ENCODE results near the gene TAF9. TPM values are rescaled to one million over a fixed set of nuclear protein-coding genes. Genes with fewer than 3 reads are reported as not detected.

The TAF9 gene
- total and polyA plus RNA-seq, 2 of the 13 experiments (the other 11 are each of a cell fraction or from before 2014, with no cell fraction given): 113 to 218 TPM

DNA sequence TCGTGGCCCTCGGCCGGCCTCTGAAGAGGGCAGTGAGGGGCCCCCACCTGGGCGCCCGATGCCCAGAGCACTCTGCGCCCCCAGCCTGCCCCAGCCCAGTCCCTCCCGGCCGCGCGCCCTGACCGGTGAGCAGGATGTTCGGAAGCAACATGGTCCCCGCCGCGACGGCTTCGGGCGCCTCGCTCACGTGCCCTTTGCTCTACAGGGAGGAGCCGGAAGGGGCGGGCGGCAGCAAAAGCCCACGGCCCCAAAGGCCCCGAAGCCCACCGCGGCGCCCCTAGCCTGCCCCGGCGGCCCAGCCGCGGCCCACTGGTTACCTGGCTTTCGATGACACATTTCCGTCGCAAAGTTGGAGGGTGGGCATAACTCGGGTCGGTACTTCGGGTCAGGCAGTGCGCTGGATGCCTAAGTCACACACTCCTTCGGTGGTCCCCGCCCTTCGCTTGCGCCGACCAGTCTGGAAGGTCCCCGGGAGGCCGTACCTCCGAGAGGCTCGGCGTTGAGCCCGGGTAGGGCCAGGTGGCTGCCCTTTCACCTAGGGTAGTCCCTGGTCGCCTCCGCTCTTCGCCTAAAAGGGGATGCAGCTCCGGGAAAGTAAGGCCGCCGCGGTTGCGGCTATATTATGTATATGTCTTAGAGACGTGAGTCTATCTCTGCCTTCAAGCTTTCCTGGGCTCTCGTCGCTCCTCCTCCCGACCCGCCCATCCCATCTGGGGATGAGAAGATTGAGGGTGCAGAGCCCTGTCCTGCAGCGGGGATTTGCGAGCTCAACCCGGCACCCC is at the start of gene TAF9, which contains the start of the genes AK6 and RAD17 (continued):
- TF ChIP-seq HOXA9 (CRISPR knock-in tag; IDR thresholded peaks at IDR 0.05; ENCODE audit: borderline replicate concordance): 0 out of 2 replicates have a peak, but pooled peaks have one; percentile 48
- no peak for TF ChIP-seq TBP (CRISPR knock-in tag; IDR thresholded peaks at IDR 0.05)
- no peak for TF ChIP-seq ZNF354B (CRISPR knock-in tag; IDR thresholded peaks at IDR 0.05)
- TF ChIP-seq RFXANK (CRISPR knock-in tag; IDR thresholded peaks at IDR 0.05): peak; percentile 79; the same call in 1 of the 2 replicates
- TF ChIP-seq ZNF136 (CRISPR knock-in tag; IDR thresholded peaks at IDR 0.05; ENCODE audit: low read depth): 0 out of 2 replicates have a peak, but pooled peaks have one; percentile 57
- peak; percentile 86 for TF ChIP-seq SMAD3 (CRISPR knock-in tag; IDR thresholded peaks at IDR 0.05)
- no peak for TF ChIP-seq ZFP37 (CRISPR knock-in tag; IDR thresholded peaks at IDR 0.05; ENCODE audit: borderline replicate concordance)
- peak; percentile 86; the same call in 1 of the 2 replicates for TF ChIP-seq ZNF788 (CRISPR knock-in tag; IDR thresholded peaks at IDR 0.05; ENCODE audit: borderline replicate concordance)
- TF ChIP-seq MED13 (CRISPR knock-in tag; IDR thresholded peaks at IDR 0.05): 0 out of 2 replicates have a peak, but pooled peaks have one; percentile 37
- TF ChIP-seq, protein P1, sequence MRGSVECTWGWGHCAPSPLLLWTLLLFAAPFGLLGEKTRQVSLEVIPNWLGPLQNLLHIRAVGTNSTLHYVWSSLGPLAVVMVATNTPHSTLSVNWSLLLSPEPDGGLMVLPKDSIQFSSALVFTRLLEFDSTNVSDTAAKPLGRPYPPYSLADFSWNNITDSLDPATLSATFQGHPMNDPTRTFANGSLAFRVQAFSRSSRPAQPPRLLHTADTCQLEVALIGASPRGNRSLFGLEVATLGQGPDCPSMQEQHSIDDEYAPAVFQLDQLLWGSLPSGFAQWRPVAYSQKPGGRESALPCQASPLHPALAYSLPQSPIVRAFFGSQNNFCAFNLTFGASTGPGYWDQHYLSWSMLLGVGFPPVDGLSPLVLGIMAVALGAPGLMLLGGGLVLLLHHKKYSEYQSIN (CRISPR knock-in tag; IDR thresholded peaks at IDR 0.05; ENCODE audit: borderline replicate concordance): no peak
- TF ChIP-seq SRF (IDR thresholded peaks at IDR 0.05; ENCODE audit: low read depth, low read length): peak; percentile 37; the same call in 1 of the 2 replicates
- TF ChIP-seq ZNF598 (CRISPR knock-in tag; IDR thresholded peaks at IDR 0.05; ENCODE audit: borderline replicate concordance): 0 out of 2 replicates have a peak, but pooled peaks have one; percentile 43
- TF ChIP-seq, protein P2, sequence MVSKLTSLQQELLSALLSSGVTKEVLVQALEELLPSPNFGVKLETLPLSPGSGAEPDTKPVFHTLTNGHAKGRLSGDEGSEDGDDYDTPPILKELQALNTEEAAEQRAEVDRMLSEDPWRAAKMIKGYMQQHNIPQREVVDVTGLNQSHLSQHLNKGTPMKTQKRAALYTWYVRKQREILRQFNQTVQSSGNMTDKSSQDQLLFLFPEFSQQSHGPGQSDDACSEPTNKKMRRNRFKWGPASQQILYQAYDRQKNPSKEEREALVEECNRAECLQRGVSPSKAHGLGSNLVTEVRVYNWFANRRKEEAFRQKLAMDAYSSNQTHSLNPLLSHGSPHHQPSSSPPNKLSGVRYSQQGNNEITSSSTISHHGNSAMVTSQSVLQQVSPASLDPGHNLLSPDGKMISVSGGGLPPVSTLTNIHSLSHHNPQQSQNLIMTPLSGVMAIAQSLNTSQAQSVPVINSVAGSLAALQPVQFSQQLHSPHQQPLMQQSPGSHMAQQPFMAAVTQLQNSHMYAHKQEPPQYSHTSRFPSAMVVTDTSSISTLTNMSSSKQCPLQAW (CRISPR knock-in tag; IDR thresholded peaks at IDR 0.05): peak; percentile 11; the same call in 1 of the 2 replicates
- peak; percentile 84 for TF ChIP-seq TAF15 (IDR thresholded peaks at IDR 0.05; ENCODE audit: low read depth, low read length, poor library complexity, severe bottlenecking)
- TF ChIP-seq, protein P3, sequence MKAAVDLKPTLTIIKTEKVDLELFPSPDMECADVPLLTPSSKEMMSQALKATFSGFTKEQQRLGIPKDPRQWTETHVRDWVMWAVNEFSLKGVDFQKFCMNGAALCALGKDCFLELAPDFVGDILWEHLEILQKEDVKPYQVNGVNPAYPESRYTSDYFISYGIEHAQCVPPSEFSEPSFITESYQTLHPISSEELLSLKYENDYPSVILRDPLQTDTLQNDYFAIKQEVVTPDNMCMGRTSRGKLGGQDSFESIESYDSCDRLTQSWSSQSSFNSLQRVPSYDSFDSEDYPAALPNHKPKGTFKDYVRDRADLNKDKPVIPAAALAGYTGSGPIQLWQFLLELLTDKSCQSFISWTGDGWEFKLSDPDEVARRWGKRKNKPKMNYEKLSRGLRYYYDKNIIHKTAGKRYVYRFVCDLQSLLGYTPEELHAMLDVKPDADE (CRISPR knock-in tag; IDR thresholded peaks at IDR 0.05): no peak
- peak; percentile 77 for TF ChIP-seq AGO2 (optimal IDR thresholded peaks at IDR 0.05; ENCODE audit: low read depth, low read length)
- TF ChIP-seq TMF1 (CRISPR knock-in tag; IDR thresholded peaks at IDR 0.05; ENCODE audit: low read depth): peak; percentile 54; the same call in 1 of the 2 replicates
- no peak for TF ChIP-seq NBN (conservative IDR thresholded peaks at IDR 0.05)
- TF ChIP-seq CBX2 (IDR thresholded peaks at IDR 0.05; ENCODE audit: low read depth, low read length): no peak
- TF ChIP-seq CBX2 (CRISPR knock-in tag; IDR thresholded peaks at IDR 0.05; ENCODE audit: low read depth): no peak
- TF ChIP-seq NKX3-1 (CRISPR knock-in tag; IDR thresholded peaks at IDR 0.05): peak; percentile 63; the same call in 1 of the 2 replicates
- TF ChIP-seq, protein P4, sequence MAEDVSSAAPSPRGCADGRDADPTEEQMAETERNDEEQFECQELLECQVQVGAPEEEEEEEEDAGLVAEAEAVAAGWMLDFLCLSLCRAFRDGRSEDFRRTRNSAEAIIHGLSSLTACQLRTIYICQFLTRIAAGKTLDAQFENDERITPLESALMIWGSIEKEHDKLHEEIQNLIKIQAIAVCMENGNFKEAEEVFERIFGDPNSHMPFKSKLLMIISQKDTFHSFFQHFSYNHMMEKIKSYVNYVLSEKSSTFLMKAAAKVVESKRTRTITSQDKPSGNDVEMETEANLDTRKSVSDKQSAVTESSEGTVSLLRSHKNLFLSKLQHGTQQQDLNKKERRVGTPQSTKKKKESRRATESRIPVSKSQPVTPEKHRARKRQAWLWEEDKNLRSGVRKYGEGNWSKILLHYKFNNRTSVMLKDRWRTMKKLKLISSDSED (CRISPR knock-in tag; IDR thresholded peaks at IDR 0.05): no peak
- TF ChIP-seq MTF2 (CRISPR knock-in tag; IDR thresholded peaks at IDR 0.05; ENCODE audit: borderline replicate concordance): no peak
- no peak; the same call in 1 of the 2 replicates for TF ChIP-seq NR2F2 (IDR thresholded peaks at IDR 0.05; ENCODE audit: borderline replicate concordance, low read depth)
- TF ChIP-seq DR1 (CRISPR knock-in tag; IDR thresholded peaks at IDR 0.05): peak; percentile 78
